HL-60/S4 treated with retinoic acid at 250 ng/mL for 4 days and 3 days (cell line): ENCODE measurements around the gene SPRED2.

ENCODE experiments used
- in situ Hi-C: fragments of 300-500 bp; cut with MboI; formaldehyde crosslinking; loops from 2 replicates; pipeline ENCODE4 v1.7.0; 2022; ENCODE audit warnings: low sequenced_read_pairs

Gene SPRED2

DNA sequence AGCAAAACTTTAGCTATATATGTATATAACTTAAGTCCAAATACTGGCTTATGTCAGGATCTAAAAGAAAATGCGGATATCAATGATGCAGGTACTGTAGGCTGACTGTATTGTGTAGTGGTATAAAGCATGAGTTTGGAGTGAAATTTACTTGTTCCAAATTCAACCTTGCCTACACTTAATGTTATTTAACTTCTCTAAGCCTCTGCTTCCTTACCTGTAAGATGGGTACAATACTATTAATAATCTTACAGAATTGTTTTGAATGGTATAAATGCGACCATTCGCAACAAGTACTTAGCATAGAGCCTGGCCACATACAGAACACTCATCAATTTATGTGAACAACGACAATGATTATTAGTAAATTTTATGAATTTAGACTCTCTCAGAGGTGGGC is 62.4 kb downstream of the SPRED2 start:
- in situ Hi-C loops, result no loop called here

DNA sequence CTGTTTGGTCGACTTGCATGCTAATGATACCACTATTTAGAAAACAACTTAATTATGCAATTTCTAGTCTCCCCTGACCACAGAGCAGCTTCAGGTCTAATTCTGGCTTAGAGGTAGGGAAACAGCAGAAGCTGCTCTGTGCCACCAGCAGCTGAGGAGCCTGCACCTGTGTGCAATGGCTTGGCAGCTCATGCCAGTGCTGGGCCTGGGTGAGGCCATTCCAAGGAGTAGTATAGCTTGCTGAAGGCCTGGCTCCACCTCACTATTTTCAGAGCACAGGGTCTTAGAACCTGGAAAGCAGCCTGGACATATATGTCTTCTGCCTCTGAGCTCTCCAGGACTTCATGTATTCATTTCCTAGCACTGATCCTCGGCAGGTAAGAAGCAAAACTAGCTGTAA is 62.8 kb downstream of the SPRED2 start:
- in situ Hi-C loops, result no loop called here

- in situ Hi-C loops, result no loop called here
Observed at GRCh38 chr2:65368468-65368867, 63.9 kb downstream of the SPRED2 start.

DNA sequence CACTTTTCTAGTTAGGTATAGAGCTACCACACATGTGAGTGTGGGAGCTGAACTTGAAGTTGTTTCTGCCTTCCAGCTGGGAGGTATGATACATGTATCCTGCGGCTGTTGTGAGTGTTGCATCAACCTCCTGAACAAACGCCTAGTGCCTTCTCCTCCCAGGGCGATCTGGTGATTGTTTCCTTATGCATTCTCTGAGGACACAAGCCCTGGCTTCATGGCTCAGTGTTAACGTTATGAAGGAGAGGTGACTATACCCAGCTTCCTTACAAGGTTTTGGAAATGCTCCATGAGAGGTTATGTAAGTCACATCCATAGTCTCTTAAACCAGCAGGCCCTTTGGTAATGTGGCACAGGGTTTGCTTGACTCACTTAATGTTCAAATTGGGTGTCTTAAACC is 64.9 kb downstream of the SPRED2 start:
- in situ Hi-C loops, result no loop called here

GRCh38 chr2:65366595-65367125 is 65.7 kb downstream of the SPRED2 start:
- in situ Hi-C loops, result no loop called here

DNA sequence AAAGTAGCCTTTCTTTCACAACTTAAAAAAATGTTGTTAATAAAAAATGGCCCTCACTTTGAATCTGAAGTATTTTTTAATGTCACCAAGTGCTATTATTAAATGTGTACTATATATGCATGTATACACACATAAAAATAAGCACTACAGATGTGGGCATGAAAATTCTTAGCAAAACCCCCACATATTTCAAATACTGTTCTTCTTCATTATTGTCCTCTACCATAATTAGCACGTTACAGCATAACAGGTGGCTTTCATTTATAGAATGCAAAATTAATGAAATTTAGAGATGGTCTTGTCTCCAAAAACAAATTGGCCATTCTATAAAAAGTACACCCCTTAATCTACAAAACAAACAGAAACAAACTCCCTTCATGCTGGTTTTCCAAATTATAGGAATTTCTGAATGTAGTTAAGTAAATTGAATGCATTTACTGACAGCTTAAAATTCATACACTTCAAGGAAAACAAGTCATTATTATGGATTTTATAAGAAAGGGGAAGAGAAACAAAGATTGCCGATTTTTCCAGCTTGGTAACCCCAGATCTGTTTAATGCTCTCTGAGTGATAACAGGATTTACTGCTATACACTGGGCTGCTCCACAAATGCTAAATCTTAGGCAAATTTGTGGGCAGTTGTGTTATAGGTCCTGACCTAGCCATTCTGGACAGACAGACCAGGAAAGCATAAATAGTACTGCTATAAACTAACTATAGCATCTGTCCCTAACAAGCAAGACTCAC is 67.2 kb downstream of the SPRED2 start:
- in situ Hi-C loops, result no loop called here

GRCh38 chr2:65363879-65364666 is 68.3 kb downstream of the SPRED2 start:
- in situ Hi-C loops, result no loop called here

DNA sequence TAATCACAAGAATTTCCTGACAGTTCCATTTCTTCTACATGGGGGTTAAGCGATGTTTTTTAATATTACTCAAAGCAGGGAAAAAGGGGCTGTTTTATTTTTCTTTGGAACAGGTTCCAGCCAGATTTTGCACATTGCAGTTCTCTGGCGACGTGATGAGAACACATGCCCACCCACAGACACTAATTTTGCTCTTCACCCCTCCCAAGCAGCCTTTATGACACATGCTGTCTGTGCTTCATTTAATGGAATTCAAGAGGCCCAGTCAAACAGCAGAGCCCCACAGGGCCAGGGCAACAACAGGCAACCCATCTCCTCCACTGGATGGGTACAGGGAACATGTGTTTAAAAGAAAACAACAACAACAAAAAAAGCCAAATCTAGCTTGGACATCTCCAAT is 70.8 kb downstream of the SPRED2 start:
- in situ Hi-C loops, result no loop called here

- in situ Hi-C loops, result no loop called here
Observed at GRCh38 chr2:65360441-65360840, 72.0 kb downstream of the SPRED2 start.

DNA sequence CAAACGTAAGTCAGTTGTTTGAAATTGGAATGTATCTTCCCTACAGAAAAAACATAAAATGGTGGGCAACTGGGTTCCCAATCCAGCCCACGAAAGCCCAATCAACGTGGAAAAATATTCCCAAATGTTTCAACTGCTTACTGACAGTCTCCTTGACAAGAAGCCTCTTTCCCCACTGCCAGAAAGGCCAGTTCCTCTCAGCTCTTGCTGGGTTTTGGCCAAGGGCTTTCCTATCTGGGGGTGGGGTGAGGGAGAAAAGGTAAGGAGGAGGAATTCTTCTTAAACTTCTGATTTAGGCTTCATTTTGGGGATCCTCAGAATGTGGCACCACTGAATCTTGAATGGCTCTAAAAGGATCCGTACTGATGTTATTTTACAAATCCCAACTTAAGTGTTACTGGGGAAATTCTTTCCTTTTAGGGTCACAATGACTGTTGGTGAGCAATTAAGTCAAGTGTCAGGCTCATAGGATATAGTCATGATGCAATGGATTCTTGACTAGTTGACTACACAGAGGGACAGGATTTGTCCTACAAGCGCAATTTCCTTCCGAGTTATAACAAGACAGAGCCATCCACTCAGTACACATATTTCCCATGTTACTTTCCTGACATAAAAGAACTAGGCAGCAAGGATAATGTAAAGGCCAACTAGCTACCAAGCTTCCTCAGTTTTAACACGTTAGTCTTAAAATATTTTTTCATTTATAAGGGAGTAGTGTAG is 73.6 kb downstream of the SPRED2 start:
- in situ Hi-C loops, result no loop called here

DNA sequence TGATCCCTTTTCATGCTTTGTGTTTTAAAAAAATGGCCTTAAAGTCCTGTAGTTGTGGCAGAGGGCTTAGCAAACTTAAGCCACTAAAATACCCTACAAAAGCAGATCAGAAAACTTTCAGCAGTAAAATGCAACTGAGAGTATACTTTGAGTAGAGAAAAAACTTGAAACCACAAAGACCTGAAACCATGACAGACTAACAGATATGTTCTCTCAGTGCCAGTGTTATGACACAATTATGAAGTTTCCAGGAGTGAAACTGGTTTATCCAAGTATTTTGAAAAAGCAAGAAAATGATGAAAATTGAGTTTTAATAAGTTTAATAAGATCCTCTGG is 74.5 kb downstream of the SPRED2 start:
- in situ Hi-C loops, result no loop called here

DNA sequence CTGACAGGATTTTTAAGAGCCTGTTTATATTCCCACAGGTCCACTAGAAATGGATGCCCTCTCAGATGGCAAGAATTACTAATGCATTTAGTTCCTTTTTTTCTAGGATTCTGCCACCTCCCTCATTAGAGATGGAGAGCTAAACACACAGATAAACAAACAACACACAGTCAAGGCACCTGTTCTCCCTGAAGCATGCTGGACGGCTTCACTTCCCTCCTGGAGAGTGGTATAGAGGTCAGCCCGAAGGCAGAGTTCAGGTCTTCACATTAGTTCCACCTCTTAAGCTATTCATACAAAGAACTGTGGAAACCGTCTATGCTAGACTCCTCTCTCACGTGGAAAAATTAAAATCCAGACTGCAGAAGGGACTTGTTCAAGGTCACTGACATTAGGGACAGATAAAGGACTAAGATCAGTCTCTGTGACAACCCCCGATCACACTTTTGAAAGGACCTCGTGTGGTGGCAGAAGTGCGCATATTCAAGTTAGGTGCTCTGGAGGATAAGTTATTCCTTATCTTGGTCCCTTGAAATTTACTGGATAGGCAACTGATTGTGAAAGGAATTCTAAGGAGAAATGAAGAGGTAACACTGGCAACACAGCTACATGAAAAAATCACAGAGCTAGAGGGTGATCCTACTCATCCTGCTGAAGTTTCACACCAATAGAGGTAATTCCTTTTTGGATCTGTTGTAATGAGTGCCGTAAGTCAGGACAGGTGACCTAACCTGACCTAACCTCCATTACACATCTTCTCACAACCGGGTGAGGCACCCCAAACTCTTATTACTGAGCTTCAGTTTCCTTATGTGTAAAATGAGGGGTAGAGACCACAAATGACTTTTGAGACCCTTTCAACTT is 75.1 kb downstream of the SPRED2 start:
- in situ Hi-C loops, result no loop called here

GRCh38 chr2:65355186-65355831 is 77.1 kb downstream of the SPRED2 start:
- in situ Hi-C loops, result no loop called here

- in situ Hi-C loops, result no loop called here
Observed at GRCh38 chr2:65354773-65355172, 77.6 kb downstream of the SPRED2 start.

DNA sequence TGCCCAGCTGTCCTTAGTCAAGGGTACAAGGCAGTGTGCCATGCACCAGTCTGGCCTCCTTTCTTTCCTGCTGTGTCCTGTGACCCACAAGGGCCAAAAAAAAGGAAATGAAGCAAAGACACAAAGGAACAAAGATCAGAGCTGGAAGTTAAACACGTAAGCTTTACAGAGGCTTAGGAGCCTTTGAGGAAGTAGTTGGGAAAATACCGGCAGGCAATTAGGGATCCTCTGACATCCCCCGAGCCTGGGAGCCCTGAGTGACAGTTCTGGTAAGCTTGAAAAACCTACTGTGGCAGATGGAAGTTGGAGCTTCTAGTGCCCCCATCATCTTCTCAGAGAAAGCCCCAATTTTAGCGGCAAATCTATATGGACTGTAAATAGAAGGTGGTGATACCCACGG is 78.5 kb downstream of the SPRED2 start:
- in situ Hi-C loops, result no loop called here

- in situ Hi-C loops, result no loop called here
Observed at GRCh38 chr2:65353046-65353445, 79.4 kb downstream of the SPRED2 start.

- in situ Hi-C loops, result no loop called here
Observed at GRCh38 chr2:65351948-65352595, 80.3 kb downstream of the SPRED2 start.

DNA sequence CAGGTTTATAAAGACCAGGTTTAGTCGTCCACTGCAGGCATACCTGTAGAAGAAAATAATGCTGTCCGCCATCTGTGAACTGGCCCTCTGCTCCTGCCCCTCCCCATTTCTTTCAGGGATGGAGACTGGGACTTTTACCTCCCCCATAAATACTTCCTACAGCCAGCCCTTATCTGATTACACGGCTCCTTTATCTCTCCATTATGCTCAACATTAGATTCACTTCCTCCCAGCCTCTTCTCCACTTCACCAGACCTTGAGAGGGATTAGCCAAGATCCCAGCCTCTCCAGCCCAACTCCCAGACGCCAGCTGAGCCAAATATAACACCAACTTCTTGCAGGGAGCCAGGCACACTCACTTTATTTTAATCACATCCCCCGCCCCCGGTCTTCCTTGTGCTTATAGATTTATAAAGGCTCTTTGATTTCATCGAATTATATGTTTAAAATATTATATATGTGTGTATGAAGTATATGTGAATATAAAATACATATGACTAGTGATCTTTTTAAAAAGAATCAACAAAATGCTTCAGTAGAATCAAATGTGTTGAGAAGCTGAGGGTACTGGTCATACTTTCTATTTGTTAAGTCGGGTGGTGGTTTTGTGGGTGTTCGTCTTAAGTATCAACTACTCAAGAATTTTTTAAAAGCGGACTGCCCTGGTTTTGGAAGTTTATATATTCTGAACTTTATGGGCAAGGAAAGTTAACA is 81.0 kb downstream of the SPRED2 start:
- in situ Hi-C loops, result no loop called here

GRCh38 chr2:65350651-65351056 is 81.7 kb downstream of the SPRED2 start:
- in situ Hi-C loops, result no loop called here
